ENCODE data around the gene CCDC180. TPM values are rescaled to one million over a fixed set of nuclear protein-coding genes. Genes with fewer than 3 reads are reported as not detected.

The CCDC180 gene
- total RNA-seq, 1 donor from 2014 or later, result 3.4 TPM

Other genes with a start within 250 kb of the CCDC180 start
- 9.5 and 13.5 TPM in 2 replicates for gene TDRD7, start 104.4 kb downstream of the CCDC180 start, total RNA-seq
- 2.9 and 5.1 TPM in 2 replicates for gene TMOD1, start 194.0 kb downstream of the CCDC180 start, total RNA-seq

Measured in glomerular endothelial cell (primary cell).